Left ventricle myocardium inferior (tissue), 1 donor: ENCODE data around the gene ANXA1. TPM values are rescaled to one million over a fixed set of nuclear protein-coding genes. Genes with fewer than 3 reads are reported as not detected.

ENCODE experiments used
- DNase-seq: peaks from one replicate; pipeline ENCODE4 v3.0.0-alpha.2; 2020
- H3K27ac ChIP-seq: fragments of 200-600 bp; replicated peaks from 2 replicates; pipeline ENCODE4 v1.8.0; 2021
- H3K27me3 ChIP-seq: fragments of 200-600 bp; 2 replicates; pipeline ENCODE4 v1.8.0; 2021; ENCODE audit warnings: low read depth
- H3K36me3 ChIP-seq: fragments of 200-600 bp; 2 replicates; pipeline ENCODE4 v1.8.0; 2021
- H3K4me1 ChIP-seq: fragments of 200-600 bp; 2 replicates; pipeline ENCODE4 v1.8.0; 2021
- H3K4me3 ChIP-seq: fragments of 200-600 bp; 2 replicates; pipeline ENCODE4 v1.8.0; 2021; ENCODE audit warnings: mild to moderate bottlenecking, moderate library complexity
- H3K9me3 ChIP-seq: fragments of 200-600 bp; replicated peaks from 2 replicates; pipeline ENCODE4 v1.8.0; 2021
- intact Hi-C: fragments of 100-400 bp; cut with micrococcal nuclease; formaldehyde crosslinking; loops from one replicate; pipeline ENCODE4 v1.11.0; 2022
- total RNA-seq: library from RNA; stranded (reverse); fragmentation: NEBNext Ultra II Directional; extraction: Animal tissue kit (Norgen Biotek cat#: 25700); gene quantifications from one replicate; pipeline ENCODE4 v1.2.1, GENCODE V29; 2021
- TF ChIP-seq, protein P1 (sequence below): fragments of 200-600 bp; IDR thresholded peaks from 2 replicates; pipeline ENCODE4 v1.8.0; 2021; ENCODE audit warnings: antibody characterized with exemption, mild to moderate bottlenecking, borderline replicate concordance
- donor health status: DM: no; HTN: yes; CAD: no; lungs with severe emphysema.

The ANXA1 gene
- total RNA-seq, 1 donor from 2014 or later: 48.7 TPM

DNA sequence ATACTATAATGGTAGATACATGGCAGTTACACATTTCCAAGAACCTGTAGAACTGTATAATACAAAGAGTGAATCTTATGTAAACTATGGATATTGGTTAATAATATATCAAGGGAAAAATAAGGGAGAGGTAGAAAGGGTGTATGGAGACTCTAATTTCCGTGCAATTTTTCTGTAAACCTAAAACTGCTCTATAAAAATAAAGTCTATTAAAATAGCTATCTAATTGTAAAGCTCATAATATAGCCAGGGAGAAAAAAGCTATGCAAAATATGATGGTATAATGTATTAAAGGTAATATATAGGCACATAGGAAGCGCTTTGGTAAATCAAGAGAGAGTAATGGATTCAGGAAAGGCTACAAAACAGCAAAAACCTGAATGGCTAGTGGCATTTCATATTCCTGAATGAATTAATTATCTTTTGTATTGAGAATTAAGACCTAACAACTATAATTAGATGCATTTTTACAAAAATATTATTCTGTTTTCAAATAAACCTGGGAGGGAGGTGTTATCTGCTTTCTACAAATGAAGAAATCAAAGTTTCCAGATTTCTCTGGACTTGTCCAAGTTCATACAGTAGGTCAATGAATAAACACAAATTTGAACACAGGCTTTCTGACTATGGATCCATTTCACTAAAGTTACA, 22.8 kb downstream of the ANXA1 start:
- intact Hi-C loops: no loop called here
- TF ChIP-seq, protein P1, sequence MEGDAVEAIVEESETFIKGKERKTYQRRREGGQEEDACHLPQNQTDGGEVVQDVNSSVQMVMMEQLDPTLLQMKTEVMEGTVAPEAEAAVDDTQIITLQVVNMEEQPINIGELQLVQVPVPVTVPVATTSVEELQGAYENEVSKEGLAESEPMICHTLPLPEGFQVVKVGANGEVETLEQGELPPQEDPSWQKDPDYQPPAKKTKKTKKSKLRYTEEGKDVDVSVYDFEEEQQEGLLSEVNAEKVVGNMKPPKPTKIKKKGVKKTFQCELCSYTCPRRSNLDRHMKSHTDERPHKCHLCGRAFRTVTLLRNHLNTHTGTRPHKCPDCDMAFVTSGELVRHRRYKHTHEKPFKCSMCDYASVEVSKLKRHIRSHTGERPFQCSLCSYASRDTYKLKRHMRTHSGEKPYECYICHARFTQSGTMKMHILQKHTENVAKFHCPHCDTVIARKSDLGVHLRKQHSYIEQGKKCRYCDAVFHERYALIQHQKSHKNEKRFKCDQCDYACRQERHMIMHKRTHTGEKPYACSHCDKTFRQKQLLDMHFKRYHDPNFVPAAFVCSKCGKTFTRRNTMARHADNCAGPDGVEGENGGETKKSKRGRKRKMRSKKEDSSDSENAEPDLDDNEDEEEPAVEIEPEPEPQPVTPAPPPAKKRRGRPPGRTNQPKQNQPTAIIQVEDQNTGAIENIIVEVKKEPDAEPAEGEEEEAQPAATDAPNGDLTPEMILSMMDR: no peak
- H3K4me1 ChIP-seq: no peaks in the 10 kb centered on the region

GRCh38 chr9:73176450-73176875, 24.8 kb downstream of the ANXA1 start:
- Histone ChIP-seq H3K27me3 (no peaks in the 10 kb centered on the region), H3K4me3 (no peak overlapping the region), H3K36me3 (peaks cover 4% of the 10 kb centered on the region), H3K27ac (no peak overlapping the region), H3K4me1 (no peaks in the 10 kb centered on the region), H3K9me3 (no peaks in the 10 kb centered on the region)
- no peak for DNase-seq
- TF ChIP-seq, protein P1: no peak
- intact Hi-C loops: no loop called here

More for the DNA sequence above, 22.8 kb downstream of the ANXA1 start:
- H3K4me3 ChIP-seq: no peak overlapping the region
- no peaks in the 10 kb centered on the region for H3K27me3 ChIP-seq
- H3K9me3 ChIP-seq: no peaks in the 10 kb centered on the region
- no peak overlapping the region for H3K27ac ChIP-seq
- no peak for DNase-seq
- peaks cover 12% of the 10 kb centered on the region for H3K36me3 ChIP-seq

DNA sequence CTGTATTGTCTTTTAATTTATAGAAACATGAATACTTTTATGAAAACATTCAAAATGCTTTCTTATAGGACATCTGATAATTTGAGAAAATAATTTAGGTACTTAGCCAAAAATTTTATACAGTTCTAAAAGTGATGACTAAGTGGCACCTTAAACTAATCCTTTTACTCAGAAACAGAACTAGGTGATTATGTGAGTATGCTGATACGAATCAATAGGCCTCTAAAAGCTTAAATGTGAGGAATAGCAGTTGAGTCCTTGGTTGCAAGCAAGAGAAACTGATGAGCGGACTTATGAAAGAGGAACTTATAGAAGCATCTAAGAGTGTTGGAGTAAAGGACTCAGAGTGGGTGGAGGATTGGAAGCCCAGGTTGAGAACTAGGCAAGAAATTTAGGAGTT, 26.4 kb downstream of the ANXA1 start:
- Histone ChIP-seq H3K4me3 (no peak overlapping the region), H3K27me3 (no peaks in the 10 kb centered on the region), H3K27ac (no peak overlapping the region), H3K9me3 (no peaks in the 10 kb centered on the region), H3K36me3 (no peaks in the 10 kb centered on the region), H3K4me1 (no peaks in the 10 kb centered on the region)
- intact Hi-C loops: no loop called here
- TF ChIP-seq, protein P1: no peak
- DNase-seq: no peak

DNA sequence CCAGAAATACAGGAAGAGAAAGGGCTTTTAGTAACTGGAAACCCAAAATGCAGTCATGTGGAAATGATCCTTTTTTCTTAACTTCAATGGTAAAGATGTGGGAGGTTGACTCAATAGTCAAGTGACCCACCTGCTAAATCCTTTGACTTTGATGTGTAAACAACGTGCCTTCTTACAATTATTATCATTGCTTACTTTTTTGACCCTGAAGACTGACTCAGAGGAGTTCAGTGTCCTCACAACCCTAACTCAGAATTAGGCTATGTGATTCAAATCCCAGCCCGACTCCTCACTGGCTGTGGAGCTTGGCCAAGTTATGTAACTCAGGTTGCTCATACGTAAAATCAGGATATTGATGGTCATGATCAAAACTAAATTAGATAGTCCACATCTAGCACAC, 27.9 kb downstream of the ANXA1 start:
- intact Hi-C loops: no loop called here
- H3K9me3 ChIP-seq: no peaks in the 10 kb centered on the region
- no peaks in the 10 kb centered on the region for H3K36me3 ChIP-seq
- no peaks in the 10 kb centered on the region for H3K27me3 ChIP-seq
- H3K27ac ChIP-seq: no peak overlapping the region
- DNase-seq: no peak
- TF ChIP-seq, protein P1: no peak
- no peaks in the 10 kb centered on the region for H3K4me1 ChIP-seq
- no peak overlapping the region for H3K4me3 ChIP-seq

DNA sequence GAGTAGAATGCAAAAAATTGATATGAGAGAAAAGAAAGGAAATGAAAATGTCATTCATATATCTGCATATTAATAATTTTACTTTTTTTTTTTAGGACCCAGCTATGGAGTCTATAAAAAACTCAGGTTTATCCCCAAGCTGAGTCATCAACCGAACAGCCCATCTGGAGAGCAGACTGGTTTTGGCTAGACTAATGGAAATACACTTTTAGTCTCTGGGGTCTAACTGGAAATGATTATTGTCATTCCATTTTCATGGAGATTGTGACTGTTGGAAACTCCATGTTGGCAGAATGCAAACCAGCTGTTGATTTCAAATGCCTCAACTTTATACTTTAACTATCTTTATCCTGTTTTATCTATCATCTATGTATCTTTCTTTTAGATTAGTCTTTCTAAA, 28.7 kb downstream of the ANXA1 start:
- Histone ChIP-seq H3K9me3 (no peaks in the 10 kb centered on the region), H3K27me3 (no peaks in the 10 kb centered on the region), H3K4me1 (no peaks in the 10 kb centered on the region), H3K27ac (no peak overlapping the region), H3K4me3 (no peak overlapping the region), H3K36me3 (no peaks in the 10 kb centered on the region)
- TF ChIP-seq, protein P1: no peak
- DNase-seq: no peak
- intact Hi-C loops: loop anchor here (5.0 kb wide), 2 partner anchors 73 to 323 kb away; no protein-coding TSS in a partner anchor
